GM21447 (cell line): ENCODE data around the gene PPM1L.

Source experiments
- ATAC-seq: cut with Tn5 transposase; IDR thresholded peaks from one replicate; pipeline ENCODE4 v1.9.1; 2021; ENCODE audit not compliant: unreplicated experiment

The PPM1L gene

DNA sequence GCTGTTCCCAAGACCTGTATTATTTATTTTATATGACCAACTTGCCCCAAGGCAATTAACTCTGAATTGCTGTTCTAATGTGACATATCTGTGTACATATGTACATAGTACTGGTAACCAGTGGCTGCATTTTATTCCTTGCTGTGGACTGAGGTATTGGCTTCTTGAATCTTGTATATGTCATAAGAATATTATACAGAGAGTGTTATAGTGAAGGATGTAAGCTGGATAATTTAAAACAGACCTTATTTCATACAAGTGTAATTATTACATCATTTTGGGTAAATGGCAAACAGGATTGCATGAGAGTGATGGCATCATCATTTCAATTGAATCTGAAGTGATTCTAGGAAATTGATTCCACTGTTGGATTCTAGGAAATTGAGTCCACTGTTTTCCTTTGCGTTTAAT lies 316.2 kb downstream of the PPM1L start:
- no peak for ATAC-seq

DNA sequence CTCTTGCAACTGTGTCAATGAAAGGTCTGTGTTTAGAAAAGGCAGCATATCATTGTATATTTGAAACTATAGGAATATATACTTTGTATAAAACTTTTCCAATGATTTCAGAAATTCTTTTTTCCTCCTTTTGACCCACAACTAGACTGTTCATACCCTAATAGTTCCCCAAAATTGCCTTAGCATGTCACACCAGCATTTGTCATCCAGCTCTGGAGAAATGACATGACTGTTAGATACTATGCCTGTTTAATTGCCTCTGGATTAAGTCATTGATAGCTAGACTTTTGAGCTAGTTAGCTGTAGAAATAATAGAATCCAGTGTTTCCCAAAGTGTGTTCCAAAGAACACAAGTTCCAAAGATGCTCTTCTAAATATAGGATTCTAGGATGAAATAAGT lies 316.7 kb downstream of the PPM1L start:
- ATAC-seq, result no peak

DNA sequence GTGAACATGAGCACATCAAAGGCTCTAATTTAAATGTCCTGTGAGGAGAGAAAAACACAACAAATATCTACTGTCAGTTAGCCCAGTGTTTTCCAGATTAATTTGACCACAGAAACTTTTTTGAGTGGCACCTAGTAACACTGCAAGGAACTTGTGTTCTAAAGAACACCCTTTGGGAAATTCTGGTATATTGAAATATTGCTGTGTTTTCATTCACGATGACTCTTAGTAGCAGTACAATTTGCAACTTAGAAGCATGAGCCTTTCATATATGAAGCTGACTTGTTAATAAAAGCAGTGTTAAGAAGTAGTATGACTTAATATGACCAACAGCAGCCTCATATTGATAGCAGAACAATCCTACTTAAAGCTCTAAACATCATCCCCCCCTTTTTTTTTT lies 317.1 kb downstream of the PPM1L start:
- no peak for ATAC-seq

GRCh38 chr3:161081633-161082032 lies 325.6 kb downstream of the PPM1L start:
- peak; percentile 95 for ATAC-seq

DNA sequence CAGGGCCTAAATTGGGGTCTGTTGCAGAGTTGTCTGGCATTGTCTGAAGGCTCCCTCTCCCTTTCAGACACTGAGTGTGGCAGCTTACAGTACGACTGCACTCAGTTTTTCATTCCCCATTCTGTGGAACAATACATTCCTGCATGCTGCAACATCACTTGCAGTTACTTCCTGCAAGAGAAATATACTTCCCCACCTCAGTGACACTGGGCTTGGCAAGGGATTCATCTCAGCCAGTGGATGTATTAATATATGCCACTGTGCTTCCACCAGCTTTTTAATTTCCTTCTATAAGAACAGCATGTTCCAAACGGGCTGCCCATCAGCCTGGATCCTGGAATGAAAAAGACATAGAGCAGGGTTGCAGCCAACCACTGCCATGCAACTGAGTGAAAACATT lies 326.0 kb downstream of the PPM1L start:
- ATAC-seq, result peak; percentile 23

GRCh38 chr3:161083131-161083530 lies 327.1 kb downstream of the PPM1L start:
- no peak for ATAC-seq

GRCh38 chr3:161084277-161084676 lies 328.2 kb downstream of the PPM1L start:
- no peak for ATAC-seq

DNA sequence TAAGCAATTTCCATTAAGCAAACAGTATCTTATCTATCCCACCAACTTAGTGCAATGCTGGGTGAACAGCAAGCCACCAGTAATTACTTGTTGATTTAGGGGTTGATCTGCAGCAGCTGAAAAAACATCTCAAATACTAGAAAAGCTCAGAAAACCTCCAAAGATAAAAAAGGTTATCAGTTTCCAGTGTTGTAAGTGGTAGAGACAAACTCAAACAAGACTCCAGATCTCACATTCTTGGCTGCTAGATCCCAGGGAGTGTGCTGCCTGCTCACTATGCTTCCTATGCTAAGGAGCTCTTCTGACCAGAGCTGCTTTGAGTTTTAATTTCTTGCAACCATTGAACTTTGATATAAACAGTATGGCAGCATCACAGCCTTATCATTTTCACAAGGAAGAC lies 337.9 kb downstream of the PPM1L start:
- ATAC-seq, result no peak

- ATAC-seq, result no peak
Observed at GRCh38 chr3:161096771-161097367, 340.8 kb downstream of the PPM1L start.

DNA sequence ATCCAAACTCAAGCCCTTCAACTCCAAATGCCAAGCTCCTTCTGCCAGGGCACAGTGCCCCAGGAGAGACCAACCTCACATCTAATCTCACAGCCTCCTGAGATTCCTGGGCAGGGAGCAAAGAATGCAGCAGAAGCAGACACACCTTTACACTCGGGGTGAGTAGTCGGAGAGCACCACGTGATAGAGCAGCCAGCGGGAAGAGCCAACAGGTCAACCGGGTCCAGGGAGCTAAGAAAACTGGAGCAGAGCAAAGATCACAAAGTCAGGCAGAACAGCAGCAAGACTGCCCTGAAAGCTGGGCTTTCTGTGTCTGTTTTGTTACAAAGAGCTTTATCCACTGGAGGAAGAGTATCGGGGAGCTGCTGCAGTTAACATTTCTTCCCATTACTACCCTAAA lies 345.0 kb downstream of the PPM1L start:
- no peak for ATAC-seq

GRCh38 chr3:161101609-161102008 lies 345.6 kb downstream of the PPM1L start:
- ATAC-seq, result no peak

DNA sequence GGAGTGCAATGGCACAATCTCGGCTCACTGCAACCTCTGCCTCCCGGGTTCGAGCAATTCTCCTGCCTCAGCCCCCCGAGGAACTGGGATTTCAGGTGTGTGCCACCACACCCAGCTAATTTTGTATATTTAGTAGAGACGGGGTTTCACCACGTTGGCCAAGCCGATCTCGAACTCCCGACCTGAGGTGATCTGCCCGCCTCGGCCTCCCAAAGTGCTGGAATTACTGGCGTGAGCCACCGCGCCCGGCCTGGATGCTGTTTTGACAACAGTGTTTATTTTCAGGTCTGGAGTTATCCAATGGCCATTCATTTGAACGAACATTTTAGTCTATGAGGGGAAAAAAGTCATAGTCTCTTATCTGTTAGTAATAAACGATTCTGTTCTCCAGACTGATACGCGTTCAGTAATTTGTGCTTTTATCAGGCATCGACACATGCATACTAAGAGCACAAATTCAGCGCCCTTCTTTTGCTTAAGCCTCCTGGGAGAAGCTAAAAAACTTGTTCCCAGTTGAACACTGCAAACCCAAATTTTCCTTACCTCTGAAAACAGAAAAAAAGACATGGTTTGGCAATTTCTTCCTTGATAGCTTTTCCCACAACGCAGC lies 347.9 kb downstream of the PPM1L start:
- ATAC-seq, result no peak

DNA sequence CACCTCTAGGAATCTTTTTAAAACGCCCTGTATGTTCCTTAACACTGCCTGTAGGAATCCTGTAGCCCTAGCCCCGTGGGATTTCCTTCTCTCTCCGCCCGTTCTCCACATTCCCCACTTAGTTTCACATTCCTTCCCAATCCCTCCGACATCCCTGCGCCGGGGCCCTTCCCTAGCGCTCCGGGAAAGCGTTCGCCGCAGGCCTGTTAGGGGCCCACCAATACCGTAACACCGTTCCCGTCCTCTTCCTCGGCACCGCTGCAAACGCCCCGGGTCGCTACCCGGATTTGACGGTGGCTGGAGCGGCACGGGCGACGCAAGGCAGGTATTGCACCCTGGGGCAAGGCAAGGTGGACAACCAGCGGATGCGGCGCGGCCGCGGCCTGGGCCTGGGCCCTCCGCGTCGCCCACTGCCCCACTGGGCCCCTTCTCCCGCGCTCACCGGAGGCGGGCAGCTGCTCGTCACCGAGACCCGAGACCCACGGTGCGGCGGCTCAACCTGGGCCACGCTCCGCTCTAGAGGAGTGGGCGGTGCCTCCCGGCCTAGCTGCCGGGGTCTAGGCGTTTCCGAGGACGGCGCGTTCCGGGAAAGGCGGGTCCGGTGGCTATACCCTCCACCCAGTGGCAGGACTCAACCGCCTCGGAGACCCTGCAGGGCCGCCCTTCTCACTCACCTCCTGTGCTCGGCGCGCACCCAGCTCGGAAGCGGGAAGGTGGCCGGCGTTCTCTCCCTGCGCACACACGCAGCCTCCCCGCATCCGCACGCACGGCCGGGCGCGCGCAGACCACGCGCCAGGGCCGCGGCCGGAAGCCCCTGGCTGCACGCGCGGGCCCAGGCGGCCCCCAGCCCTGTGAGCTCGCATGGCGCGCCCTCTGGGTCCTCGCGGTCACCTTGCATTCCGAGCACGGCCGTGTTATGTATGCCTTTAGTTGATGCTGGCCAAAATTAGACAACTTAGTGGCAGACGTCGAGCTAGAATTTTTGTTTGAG lies 348.8 kb downstream of the PPM1L start, which contains the start of gene B3GALNT1:
Gene B3GALNT1 (minus strand): TSS at position 789 of the 991 bp plus-strand sequence. CDS start 18,595 bp downstream, outside the sequence.
- peak; percentile 77 for ATAC-seq

- ATAC-seq, result no peak
Observed at GRCh38 chr3:161107311-161107710, 351.3 kb downstream of the PPM1L start.

- no peak for ATAC-seq
Observed at GRCh38 chr3:161108840-161109239, 352.8 kb downstream of the PPM1L start.

GRCh38 chr3:161117646-161118045 lies 361.6 kb downstream of the PPM1L start:
- no peak for ATAC-seq

GRCh38 chr3:161126495-161126894 lies 370.5 kb downstream of the PPM1L start:
- ATAC-seq, result no peak
